HS-27A (cell line): ENCODE measurements around the gene CPT1C.

ENCODE experiments used
- DNase-seq: peaks from one replicate; pipeline ENCODE4 v3.0.0-alpha.2; 2012; ENCODE audit warnings: low read depth, missing footprints

CPT1C gene

GRCh38 chr19:49758292-49758691 lies 67.4 kb downstream of the CPT1C start:
- DNase-seq, result no peak

DNA sequence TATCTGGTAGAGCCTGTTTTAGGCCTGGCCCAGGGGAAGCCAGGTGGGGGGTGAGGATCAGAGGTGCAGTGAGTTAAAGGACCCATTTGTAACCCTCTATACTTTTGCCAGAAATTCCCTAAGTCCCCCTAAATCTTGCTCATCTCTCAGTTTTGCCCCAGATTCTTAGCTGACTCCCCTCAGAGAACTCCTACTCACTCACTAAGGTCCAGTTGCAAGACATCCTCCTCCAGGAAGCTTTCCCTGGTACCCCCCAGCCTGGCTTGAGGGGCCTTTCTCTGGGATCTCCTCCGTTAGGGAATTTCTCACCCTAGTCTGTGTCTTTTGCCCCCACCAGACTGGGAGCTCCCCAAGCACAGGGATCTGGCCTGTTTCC lies 70.3 kb downstream of the CPT1C start:
- DNase-seq, result no peak

GRCh38 chr19:49761625-49762311 lies 70.9 kb downstream of the CPT1C start:
- DNase-seq, result no peak

DNA sequence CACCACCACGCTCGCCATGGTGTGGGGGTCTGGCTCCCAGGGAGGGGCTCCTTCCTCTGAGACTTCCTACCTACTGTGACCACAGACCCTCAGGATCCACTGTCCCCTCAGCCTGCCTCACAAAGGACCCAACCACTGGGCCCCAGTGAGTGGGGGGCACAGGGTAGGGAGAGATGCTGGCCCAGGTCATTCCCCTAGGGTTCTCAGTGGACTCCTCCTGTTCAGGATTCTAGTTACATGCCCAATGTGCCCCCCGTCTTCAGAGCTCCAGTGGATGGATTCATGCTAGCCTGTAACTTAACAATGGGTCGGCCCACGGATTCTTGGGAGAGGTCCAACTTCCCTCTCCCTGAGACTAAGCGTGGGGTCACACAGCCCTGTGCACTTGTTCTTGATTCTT lies 72.3 kb downstream of the CPT1C start, which contains the start of gene TSKS:
TSKS (minus strand) TSS at position 77 of the 400 bp plus-strand sequence; CDS start at position 18, 59 bp downstream.
- DNase-seq, result no peak
